Omental fat pad (tissue), 4 donors: Measurements from ENCODE around the gene GFPT2. TPM values are rescaled to one million over a fixed set of nuclear protein-coding genes. Genes with fewer than 3 reads are reported as not detected.

Source experiments
- ATAC-seq: fragments of 150-250 bp; one replicate; pipeline ENCODE4 v1.9.1; 2016; ENCODE audit warnings: mild to moderate bottlenecking, moderate library complexity; ENCODE audit not compliant: low FRiP score
- DNase-seq: peaks from one replicate; pipeline ENCODE4 v3.0.0-alpha.2; 2019; ENCODE audit warnings: low spot score
- total RNA-seq, 4 donors: library from RNA; depleted of rRNA; stranded (reverse); fragments of >200 nt; gene quantifications; one replicate each; pipeline ENCODE4 v1.1.0, GENCODE V29; 2016
- TF ChIP-seq, protein P1 (sequence below), 3 donors: fragments of 450-650 bp; IDR thresholded peaks; one replicate each; pipeline ENCODE4 v1.5.1; 2016 to 2017; ENCODE audit warnings: antibody characterized with exemption in 3 of 3, mild to moderate bottlenecking in 3 of 3, moderate library complexity in 2 of 3

Gene GFPT2
- total RNA-seq, 4 donors from 2014 or later: 42.3 to 553 (median 270) TPM

DNA sequence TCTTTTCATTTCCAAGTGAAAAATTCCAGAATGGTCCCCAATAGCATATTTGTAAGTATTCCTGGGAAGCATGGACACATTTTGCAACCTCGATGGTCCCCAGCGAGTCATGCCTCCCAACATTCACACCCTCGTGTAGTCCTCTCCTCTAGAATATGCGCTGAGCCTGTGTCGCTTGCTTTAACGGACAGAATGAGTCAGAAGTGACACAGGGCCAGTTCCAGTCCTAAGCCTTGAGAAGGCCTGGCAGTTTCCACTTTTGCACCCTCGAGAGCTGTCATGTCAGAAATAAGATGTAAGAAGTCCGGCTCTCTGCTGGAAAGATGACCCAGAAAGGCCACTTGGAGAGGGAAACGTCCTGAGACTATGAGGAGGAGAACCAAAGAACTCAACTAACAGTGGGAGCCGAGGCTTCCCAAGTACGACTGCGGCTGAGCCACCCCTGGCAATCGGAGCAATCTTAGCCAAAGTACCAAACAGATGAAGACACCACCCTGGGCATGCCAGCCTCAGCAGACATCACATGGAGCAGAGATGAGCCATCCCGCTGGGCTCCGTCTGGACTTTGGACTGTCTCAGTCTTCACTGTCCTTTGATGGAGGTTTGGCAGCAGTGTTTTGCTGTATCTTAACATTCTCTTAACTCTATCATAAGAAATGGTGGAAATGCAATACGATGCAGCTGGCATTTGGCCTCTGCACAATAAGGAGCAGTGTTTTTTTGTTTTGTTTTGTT lies 42.6 kb upstream of the GFPT2 start:
- DNase-seq: no peak
- ATAC-seq: no peak
- TF ChIP-seq, protein P1, sequence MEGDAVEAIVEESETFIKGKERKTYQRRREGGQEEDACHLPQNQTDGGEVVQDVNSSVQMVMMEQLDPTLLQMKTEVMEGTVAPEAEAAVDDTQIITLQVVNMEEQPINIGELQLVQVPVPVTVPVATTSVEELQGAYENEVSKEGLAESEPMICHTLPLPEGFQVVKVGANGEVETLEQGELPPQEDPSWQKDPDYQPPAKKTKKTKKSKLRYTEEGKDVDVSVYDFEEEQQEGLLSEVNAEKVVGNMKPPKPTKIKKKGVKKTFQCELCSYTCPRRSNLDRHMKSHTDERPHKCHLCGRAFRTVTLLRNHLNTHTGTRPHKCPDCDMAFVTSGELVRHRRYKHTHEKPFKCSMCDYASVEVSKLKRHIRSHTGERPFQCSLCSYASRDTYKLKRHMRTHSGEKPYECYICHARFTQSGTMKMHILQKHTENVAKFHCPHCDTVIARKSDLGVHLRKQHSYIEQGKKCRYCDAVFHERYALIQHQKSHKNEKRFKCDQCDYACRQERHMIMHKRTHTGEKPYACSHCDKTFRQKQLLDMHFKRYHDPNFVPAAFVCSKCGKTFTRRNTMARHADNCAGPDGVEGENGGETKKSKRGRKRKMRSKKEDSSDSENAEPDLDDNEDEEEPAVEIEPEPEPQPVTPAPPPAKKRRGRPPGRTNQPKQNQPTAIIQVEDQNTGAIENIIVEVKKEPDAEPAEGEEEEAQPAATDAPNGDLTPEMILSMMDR (IDR thresholded peaks at IDR 0.05): no peak

GRCh38 chr5:180394031-180394636 lies 41.0 kb upstream of the GFPT2 start:
- DNase-seq (no peak), ATAC-seq (no peak)
- TF ChIP-seq, protein P1 (IDR thresholded peaks at IDR 0.05): no peak

DNA sequence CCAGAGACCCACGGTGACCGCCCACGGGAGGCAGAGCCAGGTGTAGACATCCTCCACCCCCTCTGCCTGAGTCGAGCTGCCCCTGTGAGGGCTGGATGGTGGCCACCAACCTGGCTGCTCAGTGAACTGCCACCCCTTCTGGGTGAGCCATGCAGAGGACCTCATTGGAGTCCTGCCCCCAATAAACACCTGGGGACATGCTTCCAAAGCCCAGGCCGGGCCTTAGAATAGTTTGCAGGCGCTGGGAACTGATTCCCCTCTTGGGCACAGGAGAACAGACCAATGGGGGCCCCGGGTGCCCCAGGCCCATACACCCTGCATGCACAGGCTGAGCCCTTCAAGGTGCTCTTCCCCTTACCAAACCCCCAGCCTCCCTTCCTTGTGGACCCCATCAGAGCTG lies 38.1 kb upstream of the GFPT2 start:
- ATAC-seq (no peak), DNase-seq (no peak)
- TF ChIP-seq, protein P1 (IDR thresholded peaks at IDR 0.05): no peak

DNA sequence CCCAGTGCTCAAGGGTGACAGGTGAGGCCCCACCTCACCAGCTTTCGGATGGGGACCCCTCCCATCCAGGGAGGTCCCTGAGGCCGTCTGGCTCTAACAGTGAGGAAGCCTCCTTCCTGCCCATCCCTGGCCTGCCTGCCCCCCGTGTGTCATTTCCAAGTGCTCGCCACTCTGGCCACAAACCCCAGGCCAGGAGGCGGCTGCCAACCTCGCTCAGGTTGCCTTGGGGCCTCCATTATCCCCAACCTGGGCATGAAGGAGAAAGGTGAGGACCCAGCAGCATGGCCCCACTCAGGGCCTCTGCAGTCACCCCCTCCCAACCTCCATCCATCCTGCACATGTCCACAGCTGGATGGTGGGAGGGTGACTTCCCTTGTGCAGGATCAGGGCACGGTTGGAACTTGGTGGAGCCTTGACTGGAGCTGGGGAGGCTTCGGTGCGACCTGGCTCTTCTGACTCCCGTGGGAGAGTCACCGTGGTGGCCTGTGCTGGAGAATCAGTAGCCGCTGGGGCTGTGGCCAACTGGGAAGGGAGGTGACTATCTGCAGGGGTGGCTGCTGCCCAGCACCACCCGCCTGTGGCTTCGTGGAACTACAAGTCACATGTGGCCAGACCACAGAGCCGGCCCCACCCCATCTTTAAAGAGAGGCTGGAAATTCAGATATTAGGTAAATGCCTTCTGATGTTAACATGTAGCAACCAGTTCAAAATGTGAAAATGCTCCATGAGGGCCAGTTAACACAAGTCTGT lies 37.5 kb upstream of the GFPT2 start:
- no peak for ATAC-seq
- DNase-seq: no peak
- TF ChIP-seq, protein P1 (IDR thresholded peaks at IDR 0.05): no peak

GRCh38 chr5:180389252-180390101 lies 36.3 kb upstream of the GFPT2 start:
- TF ChIP-seq, protein P1 (IDR thresholded peaks at IDR 0.05): no peak
- DNase-seq (no peak), ATAC-seq (peak; percentile 50)

- DNase-seq (no peak), ATAC-seq (no peak)
- TF ChIP-seq, protein P1 (IDR thresholded peaks at IDR 0.05): no peak
Measured at GRCh38 chr5:180387798-180388197, 34.7 kb upstream of the GFPT2 start.
